SU-DHL-6 (cell line): ENCODE data around the gene STAM2.

Source experiments
- EZH2phosphoT487 ChIP-seq: fragments of 200-600 bp; sonication (generic), shearing (Covaris generic); conservative IDR thresholded peaks from 2 replicates; pipeline ENCODE4 v1.6.1; 2018; ENCODE audit warnings: mild to moderate bottlenecking, antibody characterized with exemption, low read length, moderate library complexity, mixed read lengths
- TF ChIP-seq, protein P1 (sequence below): fragments of 200-600 bp; sonication (generic); IDR thresholded peaks from one replicate; pipeline ENCODE4 v1.5.1; 2017; ENCODE audit warnings: antibody characterized with exemption, mild to moderate bottlenecking, low read length, moderate library complexity; ENCODE audit not compliant: insufficient read depth, poor library complexity, severe bottlenecking

DNA sequence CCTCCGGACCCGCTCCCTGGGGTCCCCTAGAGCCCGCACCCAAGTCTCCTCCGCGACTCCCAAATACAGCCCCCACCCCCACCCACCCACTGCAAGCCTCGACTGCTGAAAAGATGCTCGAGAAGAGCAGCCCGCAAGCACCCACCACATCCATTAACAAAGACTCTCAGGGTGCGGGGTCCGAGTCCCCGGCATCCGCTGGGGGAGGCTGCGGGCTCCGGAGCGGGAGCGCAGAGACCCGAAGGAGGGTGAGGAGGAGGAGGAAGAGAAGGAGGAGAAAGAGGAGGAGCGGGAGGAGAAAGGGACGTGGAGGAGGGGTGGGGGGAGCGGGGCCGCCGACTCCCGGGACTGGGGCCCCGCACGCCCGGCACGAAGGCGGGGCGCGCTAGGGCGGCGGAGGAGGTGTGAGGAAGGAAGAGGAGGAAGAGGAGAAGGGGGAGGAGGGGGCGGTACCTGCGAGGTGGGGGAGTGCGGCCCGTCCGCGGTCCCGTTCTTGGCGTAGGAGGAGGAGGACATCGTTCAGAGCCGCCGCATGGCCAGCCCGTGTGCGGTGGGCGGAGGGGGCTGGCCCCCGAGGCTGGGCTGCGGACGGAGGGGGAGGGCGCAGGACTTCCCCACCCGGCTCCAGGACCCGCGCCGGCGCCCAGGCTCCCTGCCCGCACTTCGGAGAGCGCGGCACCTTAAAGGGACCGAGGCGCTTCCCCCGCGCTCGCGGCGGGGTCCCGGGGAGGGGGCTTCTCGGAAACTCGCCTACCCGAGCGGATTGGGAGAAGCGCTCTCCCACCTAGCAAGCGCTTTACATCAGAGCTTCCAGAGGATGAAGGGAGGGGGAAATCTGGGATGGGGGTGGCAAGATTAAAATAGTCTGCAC is 76.8 kb downstream of the STAM2 start, which contains the start of gene CACNB4:
- no peak for TF ChIP-seq EZH2phosphoT487
- TF ChIP-seq, protein P1, sequence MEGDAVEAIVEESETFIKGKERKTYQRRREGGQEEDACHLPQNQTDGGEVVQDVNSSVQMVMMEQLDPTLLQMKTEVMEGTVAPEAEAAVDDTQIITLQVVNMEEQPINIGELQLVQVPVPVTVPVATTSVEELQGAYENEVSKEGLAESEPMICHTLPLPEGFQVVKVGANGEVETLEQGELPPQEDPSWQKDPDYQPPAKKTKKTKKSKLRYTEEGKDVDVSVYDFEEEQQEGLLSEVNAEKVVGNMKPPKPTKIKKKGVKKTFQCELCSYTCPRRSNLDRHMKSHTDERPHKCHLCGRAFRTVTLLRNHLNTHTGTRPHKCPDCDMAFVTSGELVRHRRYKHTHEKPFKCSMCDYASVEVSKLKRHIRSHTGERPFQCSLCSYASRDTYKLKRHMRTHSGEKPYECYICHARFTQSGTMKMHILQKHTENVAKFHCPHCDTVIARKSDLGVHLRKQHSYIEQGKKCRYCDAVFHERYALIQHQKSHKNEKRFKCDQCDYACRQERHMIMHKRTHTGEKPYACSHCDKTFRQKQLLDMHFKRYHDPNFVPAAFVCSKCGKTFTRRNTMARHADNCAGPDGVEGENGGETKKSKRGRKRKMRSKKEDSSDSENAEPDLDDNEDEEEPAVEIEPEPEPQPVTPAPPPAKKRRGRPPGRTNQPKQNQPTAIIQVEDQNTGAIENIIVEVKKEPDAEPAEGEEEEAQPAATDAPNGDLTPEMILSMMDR = no peak
